Psoas muscle (tissue), 8 donors: ENCODE results near the gene CLCN2. TPM values are rescaled to one million over a fixed set of nuclear protein-coding genes. Genes with fewer than 3 reads are reported as not detected.

Experiments used
- ATAC-seq, 4 donors: fragments of 200-7000 bp; cut with Tn5 transposase; one replicate each; pipeline ENCODE4 v1.9.1; 2020; ENCODE audit warnings: moderate library complexity in 3 of 4, mild to moderate bottlenecking in 2 of 4
- DNase-seq, 2 donors: peaks; one replicate each; pipeline ENCODE4 v3.0.0-alpha.2; 2020
- H3K27ac ChIP-seq: fragments of 200-600 bp; one replicate; pipeline ENCODE4 v1.8.0; 2022
- H3K27me3 ChIP-seq, 3 donors: fragments of 200-600 bp in 1 of 3; one replicate each; pipeline versions ENCODE4 v1.6.1 to v1.8.0; 2013 to 2022; ENCODE audit warnings: low read length in 2 of 3, mild to moderate bottlenecking in 2 of 3, moderate library complexity in 1 of 3; ENCODE audit not compliant: insufficient read depth in 3 of 3
- H3K36me3 ChIP-seq, 2 donors: fragments of 200-600 bp in 1 of 2; one replicate each; pipeline versions ENCODE4 v1.6.1 to v1.8.0; 2013 to 2022; ENCODE audit warnings: low read depth in 1 of 2, mild to moderate bottlenecking in 1 of 2, moderate library complexity in 1 of 2; ENCODE audit not compliant: insufficient read depth in 1 of 2
- H3K4me1 ChIP-seq: fragments of 200-600 bp; one replicate; pipeline ENCODE4 v1.8.0; 2022
- H3K4me3 ChIP-seq: fragments of 200-600 bp; one replicate; pipeline ENCODE4 v1.8.0; 2022; ENCODE audit warnings: mild to moderate bottlenecking
- H3K9me3 ChIP-seq: fragments of 200-600 bp; one replicate; pipeline ENCODE4 v1.8.0; 2022
- WGBS, 3 donors: extraction: QIAGEN DNeasy Blood & Tissue Kit; methylation state at CpG; one replicate each; pipeline versions ENCODE4 v1.1.6 to v1.1.7; 2013; 5-methylcytosine and 5-hydroxymethylcytosine counted together
- intact Hi-C, 2 donors: fragments of 100-400 bp; cut with DNase I; formaldehyde crosslinking; loops; one replicate each; pipeline versions ENCODE4 v1.11.0 to v1.14.2; 2022
- polyA plus RNA-seq, 3 donors: library from polyadenylated mRNA; stranded (reverse); fragments of 200-250 nt; gene quantifications; one replicate each; pipeline ENCODE4 v1.2.3, GENCODE V29; 2013
- total RNA-seq, 4 donors: library from RNA; stranded (reverse); fragmentation: NEBNext Ultra II Directional in 2 of 4; extraction: Animal tissue kit (Norgen Biotek cat#: 25700) in 2 of 4; gene quantifications; one replicate each; pipeline versions ENCODE4 v1.2.1 to v1.2.4, GENCODE V29; 2021 to 2023
- TF ChIP-seq, protein P1 (sequence below): fragments of 200-600 bp; IDR thresholded peaks from one replicate; pipeline ENCODE4 v1.8.0; 2022; ENCODE audit warnings: antibody characterized with exemption
- donor health status: healthy with polysubstance abuse.
- donor health status: DM: no; HTN: no; CAD: no; lungs with moderate emphysema.
- donor health status: Bipolar disorder and iron deficiency.
- donor health status: healthy.
- donor health status: DM: yes; HTN: yes; CAD: no.
- donor health status: DM: no; HTN: no; CAD: no.
- donor health status: DM: no; HTN: no; CAD: no.
- donor health status: DM: yes; HTN: yes; CAD: no.

CLCN2 gene
- total and polyA plus RNA-seq, 7 donors, result 0.64 to 2.8 (median 1.6) TPM

DNA sequence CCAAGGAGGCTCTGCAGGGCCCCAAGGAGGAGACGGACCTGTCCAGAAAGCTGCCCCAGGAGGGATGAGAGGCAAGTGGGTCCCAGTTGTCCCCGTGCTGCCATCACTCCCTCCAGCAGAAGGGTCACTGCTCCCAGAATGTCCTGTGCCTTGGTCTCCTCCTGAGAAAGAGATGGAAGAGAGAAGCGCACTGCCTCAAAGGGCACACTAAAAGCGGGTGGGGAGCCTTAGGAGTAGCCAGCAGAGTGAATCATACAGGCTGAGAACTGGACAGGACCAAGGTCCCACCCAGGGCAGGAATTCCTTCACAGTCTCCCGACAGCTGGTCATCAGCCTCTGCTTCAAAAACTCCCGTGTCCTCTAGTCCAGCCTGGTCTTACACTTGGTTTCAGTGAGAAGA lies 12.0 kb upstream of the CLCN2 start:
- H3K36me3 ChIP-seq, result peaks cover 0 to 5% of the 10 kb centered on the region in 2 donors
- intact Hi-C loops, result loop anchor here (2.0 to 10.0 kb wide), 3 partner anchors 91 to 401 kb away; no protein-coding TSS in a partner anchor
- ATAC-seq (no peak), DNase-seq (no peak)
- H3K27ac ChIP-seq, result no peak overlapping the region
- 59 to 71% (median 60%) methylated on average over 6 of the region's 6 CpGs for WGBS, 3 donors
- H3K4me1 ChIP-seq, result peaks cover 19% of the 10 kb centered on the region
- TF ChIP-seq, protein P1, sequence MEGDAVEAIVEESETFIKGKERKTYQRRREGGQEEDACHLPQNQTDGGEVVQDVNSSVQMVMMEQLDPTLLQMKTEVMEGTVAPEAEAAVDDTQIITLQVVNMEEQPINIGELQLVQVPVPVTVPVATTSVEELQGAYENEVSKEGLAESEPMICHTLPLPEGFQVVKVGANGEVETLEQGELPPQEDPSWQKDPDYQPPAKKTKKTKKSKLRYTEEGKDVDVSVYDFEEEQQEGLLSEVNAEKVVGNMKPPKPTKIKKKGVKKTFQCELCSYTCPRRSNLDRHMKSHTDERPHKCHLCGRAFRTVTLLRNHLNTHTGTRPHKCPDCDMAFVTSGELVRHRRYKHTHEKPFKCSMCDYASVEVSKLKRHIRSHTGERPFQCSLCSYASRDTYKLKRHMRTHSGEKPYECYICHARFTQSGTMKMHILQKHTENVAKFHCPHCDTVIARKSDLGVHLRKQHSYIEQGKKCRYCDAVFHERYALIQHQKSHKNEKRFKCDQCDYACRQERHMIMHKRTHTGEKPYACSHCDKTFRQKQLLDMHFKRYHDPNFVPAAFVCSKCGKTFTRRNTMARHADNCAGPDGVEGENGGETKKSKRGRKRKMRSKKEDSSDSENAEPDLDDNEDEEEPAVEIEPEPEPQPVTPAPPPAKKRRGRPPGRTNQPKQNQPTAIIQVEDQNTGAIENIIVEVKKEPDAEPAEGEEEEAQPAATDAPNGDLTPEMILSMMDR, result no peak
- H3K27me3 ChIP-seq, result peaks cover 0 to 10% (median 0%) of the 10 kb centered on the region in 3 donors
- H3K4me3 ChIP-seq, result no peak overlapping the region
- H3K9me3 ChIP-seq, result no peaks in the 10 kb centered on the region

DNA sequence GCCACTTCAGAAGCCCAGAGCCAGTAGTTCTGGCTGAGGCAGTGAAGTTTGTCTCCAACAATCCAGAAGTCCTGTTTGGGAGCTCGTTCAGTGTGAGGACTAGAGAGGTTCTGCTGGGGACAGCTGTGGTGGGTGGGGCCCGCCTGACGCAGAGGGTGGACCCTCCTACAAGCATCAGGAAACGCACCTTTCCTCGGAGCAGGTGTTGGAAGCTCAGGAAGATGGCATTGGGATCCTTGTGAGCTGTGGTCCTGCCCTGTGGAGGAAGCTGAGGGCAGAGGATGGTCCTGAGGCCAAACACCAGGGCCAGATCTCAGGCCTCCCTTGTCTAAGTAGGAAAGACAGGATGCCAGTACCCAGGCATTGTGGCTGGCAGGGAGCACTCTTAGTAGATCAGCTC lies 11.5 kb upstream of the CLCN2 start:
- peaks cover 0 to 9% (median 0%) of the 10 kb centered on the region in 3 donors for H3K27me3 ChIP-seq
- no peaks in the 10 kb centered on the region for H3K9me3 ChIP-seq
- H3K4me1 ChIP-seq, result peaks cover 18% of the 10 kb centered on the region
- TF ChIP-seq, protein P1, result no peak
- peaks cover 0 to 10% of the 10 kb centered on the region in 2 donors for H3K36me3 ChIP-seq
- intact Hi-C loops, result loop anchor here (2.0 to 10.0 kb wide), 3 partner anchors 92 to 402 kb away; no protein-coding TSS in a partner anchor
- no peak overlapping the region for H3K4me3 ChIP-seq
- 42 to 63% (median 51%) methylated on average over 5 of the region's 5 CpGs for WGBS, 3 donors
- H3K27ac ChIP-seq, result no peak overlapping the region
- ATAC-seq, result no peak
- no peak for DNase-seq

DNA sequence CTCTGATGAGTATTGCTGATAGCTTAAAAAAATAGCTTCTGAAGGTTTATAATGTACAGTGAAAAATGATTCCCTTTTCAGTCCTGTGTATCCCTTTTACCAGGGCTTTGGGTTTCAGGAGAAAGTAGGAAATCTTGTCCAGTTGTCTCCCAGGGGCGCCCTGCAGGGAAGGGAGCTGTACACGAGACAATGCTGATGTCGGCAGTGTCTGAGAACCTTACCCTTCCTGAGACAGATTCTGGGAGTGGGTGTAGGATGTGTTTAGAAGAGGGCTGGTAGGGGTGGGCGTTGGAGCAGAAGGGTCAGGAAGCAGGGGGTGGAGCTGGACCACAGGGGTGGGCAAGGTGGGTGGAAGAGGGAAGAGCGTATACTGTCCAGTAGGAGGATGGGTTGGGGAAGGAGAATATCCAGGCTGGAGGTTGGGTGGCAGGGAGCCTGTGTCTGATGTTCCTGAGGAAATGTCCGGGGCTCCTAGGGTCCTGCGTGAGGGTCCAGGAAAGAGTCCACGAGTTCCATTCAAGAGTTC lies 11.0 kb upstream of the CLCN2 start:
- H3K9me3 ChIP-seq, result no peaks in the 10 kb centered on the region
- H3K4me1 ChIP-seq, result peaks cover 17% of the 10 kb centered on the region
- TF ChIP-seq, protein P1, result no peak
- no peak overlapping the region for H3K4me3 ChIP-seq
- WGBS, 3 donors, result 74 to 82% (median 75%) methylated on average over 8 of the region's 8 CpGs
- intact Hi-C loops, result loop anchor here (2.0 to 10.0 kb wide), 3 partner anchors 92 to 402 kb away; no protein-coding TSS in a partner anchor
- DNase-seq (no peak), ATAC-seq (no peak)
- no peak overlapping the region for H3K27ac ChIP-seq
- H3K27me3 ChIP-seq, result peaks cover 0 to 7% (median 0%) of the 10 kb centered on the region in 3 donors
- peaks cover 0 to 15% of the 10 kb centered on the region in 2 donors for H3K36me3 ChIP-seq

DNA sequence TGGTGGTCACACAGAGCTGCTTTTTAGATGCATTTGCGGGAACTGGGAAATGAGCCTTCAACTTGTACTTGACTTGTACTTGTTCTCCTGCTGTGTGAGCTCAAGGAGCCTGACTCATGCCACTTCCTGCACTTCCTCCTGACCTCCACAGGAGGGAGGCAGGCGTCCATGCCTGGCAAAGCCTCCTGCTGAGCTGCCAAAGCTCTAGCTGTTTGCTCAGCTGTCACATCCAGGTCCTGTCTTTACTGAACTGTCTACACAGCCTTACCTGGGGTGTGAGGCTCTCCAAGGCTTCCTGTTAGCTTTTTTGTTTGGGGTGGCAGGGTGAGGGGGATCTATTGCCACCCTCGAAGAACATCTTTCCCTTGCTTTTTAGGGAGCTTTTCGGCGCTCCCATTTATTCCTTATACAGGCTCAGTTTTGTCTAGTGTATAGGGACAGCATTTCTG lies 10.2 kb upstream of the CLCN2 start:
- no peaks in the 10 kb centered on the region for H3K9me3 ChIP-seq
- H3K27ac ChIP-seq, result no peak overlapping the region
- peaks cover 17% of the 10 kb centered on the region for H3K4me1 ChIP-seq
- H3K27me3 ChIP-seq, result no peaks in the 10 kb centered on the region
- TF ChIP-seq, protein P1, result peak; percentile 98
- intact Hi-C loops, result loop anchor here (1.0 to 10.0 kb wide), 6 partner anchors 93 to 403 kb away; no protein-coding TSS in a partner anchor
- DNase-seq (peak; percentile 78 to 91), ATAC-seq (peak; percentile 91 to 97 (median 94))
- H3K4me3 ChIP-seq, result no peak overlapping the region
- 46 to 51% (median 49%) methylated on average over 5 of the region's 5 CpGs for WGBS, 3 donors
- peaks cover 2 to 22% of the 10 kb centered on the region in 2 donors for H3K36me3 ChIP-seq
